ENCODE measurements around the gene OCA2. TPM values are rescaled to one million over a fixed set of nuclear protein-coding genes. Genes with fewer than 3 reads are reported as not detected.

Gene OCA2
- total and polyA plus RNA-seq, 2 of the 8 experiments (the other 6 are each of a cell fraction or from before 2014, with no cell fraction given) = 0.20 TPM

- CTCF ChIA-PET (ENCODE audit: partially characterized antibody) = interaction anchor here (0.6 to 1.8 kb wide), 5 partner anchors 34 to 937 kb away, joined by 3 to 6 read pairs (median 4); no protein-coding TSS in a partner anchor
- Histone ChIP-seq H3K79me1 (ENCODE audit: low read depth, low read length) (no peaks in the 10 kb centered on the region), H4K8ac (ENCODE audit: extremely low read depth, insufficient read depth, low read length) (peak overlapping the region; percentile 16; the same call in 1 of the 2 replicates), H3K27me3 (replicated peaks in 1 of 4; ENCODE audit: control insufficient read depth in 3 of 4, extremely low read depth in 1 of 4, insufficient read depth in 3 of 4, low read length in 3 of 4) (no peaks in the 10 kb centered on the region; a peak in 1 of 7 replicates), H3K36me3 (ENCODE audit: control insufficient read depth in 2 of 4, insufficient read depth in 4 of 4, low read length in 3 of 4) (no peaks in the 10 kb centered on the region), H3K56ac (replicated peaks; ENCODE audit: insufficient read length, low read depth, low read length) (no peak overlapping the region), H3K18ac (ENCODE audit: extremely low read depth, low read length) (no peak overlapping the region), H2BK12ac (ENCODE audit: low read depth, low read length) (no peak overlapping the region), H3K23me2 (ENCODE audit: low read depth, low read length) (no peaks in the 10 kb centered on the region), H3K79me2 (ENCODE audit: control insufficient read depth in 1 of 2, insufficient read depth in 2 of 2, low read length in 2 of 2) (no peaks in the 10 kb centered on the region), H2AK5ac (ENCODE audit: low read depth, low read length) (no peak overlapping the region), H3K9me3 (ENCODE audit: insufficient read depth in 2 of 2, low read depth in 1 of 2, low read length in 1 of 2) (no peaks in the 10 kb centered on the region), H3K27ac (ENCODE audit: low read depth, low read length) (no peak overlapping the region), H3K4ac (replicated peaks; ENCODE audit: insufficient read length, low read depth, low read length) (no peak overlapping the region), H2BK5ac (ENCODE audit: low read depth, low read length) (no peak overlapping the region), H3K4me1 (replicated peaks in 1 of 4; ENCODE audit: control insufficient read depth in 3 of 4, insufficient read depth in 4 of 4, low read length in 3 of 4) (no peaks in the 10 kb centered on the region; a peak in 1 of 7 replicates), H2BK20ac (ENCODE audit: low read length) (no peak overlapping the region), H3K23ac (ENCODE audit: insufficient read length) (no peak overlapping the region), H4K91ac (replicated peaks; ENCODE audit: insufficient read length, low read length) (no peak overlapping the region), H3K14ac (ENCODE audit: insufficient read length) (no peak overlapping the region), H3K9ac (replicated peaks in 1 of 4; ENCODE audit: extremely low read depth in 1 of 4, low read depth in 3 of 4, low read length in 3 of 4) (no peak overlapping the region), H2BK15ac (ENCODE audit: low read length) (no peak overlapping the region), H3K4me3 (ENCODE audit: extremely low read depth in 1 of 4, insufficient read depth in 2 of 4, low read depth in 3 of 4, low read length in 4 of 4) (no peak overlapping the region), H2BK120ac (replicated peaks; ENCODE audit: low read depth, low read length) (no peak overlapping the region), H4K20me1 (replicated peaks in 1 of 2; ENCODE audit: control insufficient read depth in 1 of 2, insufficient read depth in 2 of 2, low read length in 2 of 2) (no peaks in the 10 kb centered on the region), H3K4me2 (ENCODE audit: insufficient read depth in 1 of 2, low read depth in 2 of 2, low read length in 2 of 2) (no peak overlapping the region), H4K5ac (ENCODE audit: insufficient read length, low read depth, low read length) (no peak overlapping the region), H2AFZ (ENCODE audit: low read length) (no peak overlapping the region; the same call in 1 of the 2 replicates)
- 88% methylated on average over 10 of the region's 10 CpGs; no CpG with 5 or more reads in 1 of the 2 experiments for WGBS, 2 experiments (ENCODE audit: extremely low coverage in 1 of 2, insufficient coverage in 1 of 2, insufficient read length in 1 of 2, insufficient replicate concordance in 2 of 2, low coverage in 1 of 2, low lambda C conversion rate in 2 of 2, missing lambda C conversion rate in 1 of 2)
- FAIRE-seq (no peak), DNase-seq (ENCODE audit: low read depth in 1 of 2, low spot score in 2 of 2) (no peak)
- POLR2A ChIA-PET (ENCODE audit: partially characterized antibody) = interaction anchor here (0.9 kb wide), 1 partner anchor 570 kb away, joined by 3 read pairs; no protein-coding TSS in a partner anchor
- TF ChIP-seq RAD21 (IDR thresholded peaks at IDR 0.05 in 1 of 2, conservative IDR thresholded peaks at IDR 0.05 in 1 of 2; ENCODE audit: low read depth in 2 of 2, low read length in 2 of 2) (peak in 1 of 2 experiments; percentile 32; a peak in 2 of 4 replicates), NRF1 (IDR thresholded peaks at IDR 0.05; ENCODE audit: low read depth, low read length) (no peak)
These were observed 270.4 kb downstream of the OCA2 start for GRCh38 chr15:27828746-27829145.

Data from H1 (cell line).